ENCODE data around the gene TNPO1. TPM values are rescaled to one million over a fixed set of nuclear protein-coding genes. Genes with fewer than 3 reads are reported as not detected.

Gene TNPO1
- polyA plus RNA-seq, 1 donor from 2014 or later: 103 TPM

GRCh38 chr5:72940082-72940481, 123.6 kb downstream of the TNPO1 start:
- no peak overlapping the region for H3K9ac ChIP-seq (ENCODE audit: low read length)
- no peak overlapping the region for H3K4me3 ChIP-seq (ENCODE audit: low read length)
- no peaks in the 10 kb centered on the region for H3K9me3 ChIP-seq (ENCODE audit: low read length)
- no peak overlapping the region for H3K4me2 ChIP-seq (ENCODE audit: low read length)
- no peaks in the 10 kb centered on the region for H3F3A ChIP-seq (ENCODE audit: insufficient read depth, low read length, poor library complexity, severe bottlenecking)
- H3K79me2 ChIP-seq (replicated peaks; ENCODE audit: insufficient read depth, low read length): no peaks in the 10 kb centered on the region
- TF ChIP-seq POLR2AphosphoS5 (IDR thresholded peaks at IDR 0.05): no peak
- TF ChIP-seq EZH2 (IDR thresholded peaks at IDR 0.05; ENCODE audit: borderline replicate concordance, insufficient read depth, low read length, poor library complexity, severe bottlenecking): no peak
- no peak for TF ChIP-seq SMC3 (conservative IDR thresholded peaks at IDR 0.05; ENCODE audit: poor library complexity)
- no peak for TF ChIP-seq RAD21 (conservative IDR thresholded peaks at IDR 0.05)
- TF ChIP-seq TAF1 (IDR thresholded peaks at IDR 0.05; ENCODE audit: low read depth): no peak
- no peak for TF ChIP-seq REST (IDR thresholded peaks at IDR 0.05; ENCODE audit: borderline replicate concordance)
- no peak for TF ChIP-seq MXI1 (conservative IDR thresholded peaks at IDR 0.05; ENCODE audit: poor library complexity, severe bottlenecking)
- TF ChIP-seq CTCF (IDR thresholded peaks at IDR 0.05; ENCODE audit: poor library complexity, severe bottlenecking): no peak
- TF ChIP-seq EP300 (conservative IDR thresholded peaks at IDR 0.05; ENCODE audit: poor library complexity, severe bottlenecking): no peak
- H3K27ac ChIP-seq (ENCODE audit: low read length): no peak overlapping the region
- H3K9me2 ChIP-seq (ENCODE audit: insufficient read depth, low read length): no peaks in the 10 kb centered on the region
- H3K27me3 ChIP-seq (ENCODE audit: insufficient read depth, low read depth, low read length): no peaks in the 10 kb centered on the region
- no peaks in the 10 kb centered on the region for H4K20me1 ChIP-seq (ENCODE audit: insufficient read depth)
- no peak overlapping the region for H2AFZ ChIP-seq (ENCODE audit: low read depth, low read length)
- H3K36me3 ChIP-seq (ENCODE audit: insufficient read depth, low read length): no peaks in the 10 kb centered on the region

GRCh38 chr5:72943307-72943706, 126.8 kb downstream of the TNPO1 start:
- H3K27ac ChIP-seq (ENCODE audit: low read length): no peak overlapping the region
- no peak overlapping the region for H3K9ac ChIP-seq (ENCODE audit: low read length)
- no peak for TF ChIP-seq EZH2 (IDR thresholded peaks at IDR 0.05; ENCODE audit: borderline replicate concordance, insufficient read depth, low read length, poor library complexity, severe bottlenecking)
- no peak for TF ChIP-seq SMC3 (conservative IDR thresholded peaks at IDR 0.05; ENCODE audit: poor library complexity)
- no peak for TF ChIP-seq POLR2AphosphoS5 (IDR thresholded peaks at IDR 0.05)
- TF ChIP-seq EP300 (conservative IDR thresholded peaks at IDR 0.05; ENCODE audit: poor library complexity, severe bottlenecking): no peak
- no peaks in the 10 kb centered on the region for H3K27me3 ChIP-seq (ENCODE audit: insufficient read depth, low read depth, low read length)
- no peaks in the 10 kb centered on the region for H3K9me3 ChIP-seq (ENCODE audit: low read length)
- no peaks in the 10 kb centered on the region for H3F3A ChIP-seq (ENCODE audit: insufficient read depth, low read length, poor library complexity, severe bottlenecking)
- H2AFZ ChIP-seq (ENCODE audit: low read depth, low read length): no peak overlapping the region
- no peaks in the 10 kb centered on the region for H3K9me2 ChIP-seq (ENCODE audit: insufficient read depth, low read length)
- H3K4me3 ChIP-seq (ENCODE audit: low read length): no peak overlapping the region
- H3K79me2 ChIP-seq (replicated peaks; ENCODE audit: insufficient read depth, low read length): no peaks in the 10 kb centered on the region
- no peaks in the 10 kb centered on the region for H3K36me3 ChIP-seq (ENCODE audit: insufficient read depth, low read length)
- no peaks in the 10 kb centered on the region for H4K20me1 ChIP-seq (ENCODE audit: insufficient read depth)
- no peak overlapping the region for H3K4me2 ChIP-seq (ENCODE audit: low read length)
